GM19455 (cell line): ENCODE measurements around the gene STRN4.
"Not testable (repeated sequence)": the region's sequence is repeated elsewhere in the genome, so short reads cannot be mapped to it uniquely, and the experiment has no call there.

Experiments used
- ATAC-seq: cut with Tn5 transposase; IDR thresholded peaks from one replicate; pipeline ENCODE4 v1.9.1; 2021; ENCODE audit not compliant: unreplicated experiment

The STRN4 gene

DNA sequence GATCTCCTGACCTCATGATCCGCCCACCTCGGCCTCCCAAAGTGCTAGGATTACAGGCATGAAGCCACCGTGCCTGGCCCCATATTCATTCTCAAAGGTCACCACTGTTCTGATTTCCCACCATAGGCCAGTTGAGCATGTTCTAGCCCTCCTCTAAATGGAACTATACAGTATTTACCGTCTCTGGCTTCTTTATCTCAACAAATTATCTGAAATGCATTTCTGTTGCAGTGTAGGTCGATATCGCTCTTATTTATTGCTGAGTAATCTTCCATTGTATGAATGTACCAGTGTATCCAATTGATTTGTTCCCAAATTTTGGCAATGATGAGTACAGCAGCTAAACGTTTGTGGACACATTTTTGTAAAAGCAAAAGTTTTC is 26.8 kb upstream of the STRN4 start:
- ATAC-seq: no peak

DNA sequence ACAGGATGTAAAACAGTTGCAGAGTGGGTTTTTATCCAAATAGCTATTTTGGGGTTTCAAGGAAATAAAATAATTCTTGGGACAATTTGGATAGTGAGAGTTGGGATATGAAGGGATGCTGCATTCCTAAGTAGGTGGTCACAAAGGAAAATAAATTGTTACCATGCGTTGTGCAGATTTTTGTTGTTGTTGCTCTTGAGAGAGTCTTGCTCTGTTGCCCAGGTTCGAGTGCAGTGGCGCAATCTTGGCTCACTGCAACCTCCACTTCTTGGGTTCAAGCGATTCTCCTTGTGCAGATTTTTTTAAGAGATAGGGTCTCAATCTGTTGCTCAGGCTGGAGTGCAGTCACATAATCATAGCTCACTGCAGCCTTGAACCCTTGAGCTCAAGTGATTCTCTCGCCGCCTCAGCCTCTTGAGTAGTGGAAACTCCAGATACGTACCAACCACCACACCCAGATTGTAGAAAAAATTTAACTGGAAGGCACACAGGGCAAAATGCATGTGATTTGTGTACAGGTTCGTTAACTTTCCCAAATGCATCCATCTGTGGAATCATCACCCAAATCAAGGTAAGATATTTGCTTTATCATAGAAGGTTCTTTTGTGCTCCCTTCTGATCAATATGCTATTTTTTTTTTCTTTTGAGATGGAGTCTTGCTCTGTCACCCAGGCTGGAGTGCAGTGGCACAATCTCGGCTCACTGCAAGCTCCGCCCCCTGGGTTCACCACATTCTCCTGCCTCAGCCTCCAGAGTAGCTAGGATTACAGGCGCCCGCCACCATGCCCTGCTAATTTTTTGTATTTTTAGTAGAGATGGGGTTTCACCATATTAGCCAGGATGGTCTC is 26.1 kb upstream of the STRN4 start:
- no peak for ATAC-seq

DNA sequence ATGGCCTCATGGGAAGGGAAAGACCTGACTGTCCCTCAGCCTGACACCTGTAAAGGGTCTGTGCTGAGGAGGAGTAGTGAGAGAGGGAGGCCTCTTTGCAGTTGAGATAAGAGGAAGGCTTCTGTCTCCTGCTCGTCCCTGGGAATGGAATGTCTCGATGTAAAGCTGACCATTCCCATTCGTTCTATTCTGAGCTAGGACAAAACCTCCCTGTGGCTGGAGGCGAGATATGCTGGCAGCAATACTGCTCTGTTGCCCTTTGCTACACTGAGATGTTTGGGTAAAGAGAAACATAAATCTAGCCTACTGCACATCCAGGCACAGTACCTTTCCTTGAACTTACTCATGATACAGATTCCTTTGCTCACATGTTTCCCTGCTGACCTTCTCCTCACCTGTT is 22.5 kb upstream of the STRN4 start:
- not testable (repeated sequence) for ATAC-seq

DNA sequence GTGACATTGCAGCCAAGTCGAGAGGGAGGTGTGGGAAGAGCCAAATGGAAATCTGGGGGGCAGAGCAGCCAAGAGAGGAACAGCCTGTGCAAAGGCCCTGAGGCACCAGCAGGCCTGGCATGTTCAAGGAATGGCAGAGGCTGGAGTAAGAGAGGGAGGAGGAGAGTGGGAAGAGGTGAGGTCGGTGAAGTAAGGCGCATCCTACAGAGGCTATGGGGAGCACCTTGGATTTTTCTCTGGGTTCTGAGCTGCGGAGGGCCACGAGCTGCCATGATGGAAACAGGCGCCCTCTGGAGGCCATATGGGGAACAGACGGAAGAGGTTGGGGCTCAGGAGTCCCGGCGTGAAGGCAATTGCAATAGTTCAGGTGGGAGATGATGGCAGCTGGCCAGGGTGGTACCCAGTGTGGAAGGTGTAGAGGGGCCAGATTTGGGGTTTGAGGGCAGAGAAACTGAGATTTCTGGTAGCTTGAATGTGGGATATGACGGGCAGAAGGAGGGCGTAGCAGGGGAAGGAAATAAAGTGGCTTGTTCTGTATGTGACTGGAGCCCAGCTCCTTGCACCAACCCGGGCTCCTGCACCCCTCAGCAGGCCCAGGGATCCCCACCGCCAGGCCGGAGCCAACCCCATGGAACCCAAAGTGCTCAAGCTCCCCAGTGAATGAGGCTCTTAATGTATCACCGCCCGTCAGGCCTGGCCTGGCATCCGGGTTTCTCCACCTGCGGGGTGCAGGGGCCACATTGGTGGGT is 20.5 kb upstream of the STRN4 start:
- no peak for ATAC-seq

GRCh38 chr19:46764817-46765291 is 18.6 kb upstream of the STRN4 start:
- no peak for ATAC-seq

- no peak for ATAC-seq
Measured at GRCh38 chr19:46762245-46762890, 16.1 kb upstream of the STRN4 start.

- no peak for ATAC-seq
Measured at GRCh38 chr19:46761418-46761831, 15.2 kb upstream of the STRN4 start.

- ATAC-seq: not testable (repeated sequence)
Measured at GRCh38 chr19:46760897-46761296, 14.6 kb upstream of the STRN4 start.

DNA sequence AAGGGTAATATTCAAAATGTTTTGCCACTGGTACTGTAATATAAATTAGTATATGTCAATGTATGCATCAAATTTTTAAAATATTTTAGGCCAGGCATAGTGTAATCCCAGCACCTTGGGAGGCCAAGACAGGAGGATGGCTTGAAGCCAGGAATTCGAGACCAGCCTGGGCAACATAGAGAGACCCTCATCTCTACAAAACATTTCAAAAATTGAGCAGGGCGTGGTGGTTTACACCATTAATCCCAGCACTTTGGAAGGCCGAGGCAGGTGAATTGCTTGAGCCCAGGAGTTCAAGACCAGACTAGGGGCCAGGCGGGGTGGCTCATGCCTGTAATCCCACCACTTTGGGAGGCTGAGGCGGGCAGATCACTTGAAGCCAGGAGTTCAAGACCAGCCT is 14.1 kb upstream of the STRN4 start:
- ATAC-seq: no peak

DNA sequence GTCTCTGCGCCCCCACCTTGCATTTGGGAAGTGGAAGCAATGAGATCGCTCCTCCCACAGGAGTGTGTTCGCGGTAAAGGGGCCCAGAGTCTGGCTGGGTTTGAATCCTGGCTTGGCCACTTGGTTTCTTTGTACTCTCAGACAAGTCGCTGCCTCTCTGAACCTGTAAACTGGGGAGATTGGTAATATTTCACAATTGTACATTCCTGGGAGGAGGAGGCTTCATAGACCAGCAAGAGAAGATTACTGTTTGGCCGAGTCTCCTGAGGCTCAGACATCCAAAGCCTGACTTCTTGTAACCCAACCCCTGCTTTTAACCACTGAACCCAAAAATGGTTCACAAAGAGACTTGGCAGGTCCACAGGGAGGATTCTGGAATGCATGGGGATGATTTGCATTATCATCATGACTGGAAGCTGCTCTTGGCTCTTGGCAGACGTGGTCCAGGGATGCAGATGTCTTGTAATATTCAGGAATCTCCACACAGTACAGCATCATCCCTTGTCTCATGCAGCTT is 13.6 kb upstream of the STRN4 start:
- no peak for ATAC-seq

DNA sequence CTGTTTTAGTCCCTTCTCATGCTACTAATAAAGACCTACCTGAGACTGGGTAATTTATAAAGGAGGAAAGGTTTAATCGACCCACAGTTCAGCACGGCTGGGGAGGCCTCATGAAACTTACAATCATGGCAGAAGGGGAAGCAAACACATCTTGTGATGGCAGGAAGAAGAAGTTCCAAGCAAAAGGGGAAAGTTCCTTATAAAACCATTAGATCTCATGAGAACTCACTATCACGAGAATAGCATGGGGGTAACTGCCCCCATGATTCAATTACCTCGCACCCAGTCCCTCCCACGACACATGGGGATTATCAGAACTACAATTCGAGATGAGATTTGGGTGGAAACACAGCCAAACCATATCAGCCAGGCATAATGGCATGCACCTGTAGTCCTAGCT is 13.0 kb upstream of the STRN4 start:
- ATAC-seq: no peak

DNA sequence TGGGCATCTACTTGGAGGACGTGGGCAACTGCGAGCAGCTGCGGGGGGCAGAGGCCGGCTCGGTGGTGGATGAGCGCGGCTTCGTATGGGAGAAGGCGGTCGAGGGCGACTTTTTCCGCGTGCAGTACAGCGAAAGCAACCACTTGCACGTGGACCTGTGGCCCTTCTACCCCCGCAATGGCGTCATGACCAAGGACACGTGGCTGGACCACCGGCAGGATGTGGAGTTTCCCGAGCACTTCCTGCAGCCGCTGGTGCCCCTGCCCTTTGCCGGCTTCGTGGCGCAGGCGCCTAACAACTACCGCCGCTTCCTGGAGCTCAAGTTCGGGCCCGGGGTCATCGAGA is 10.3 kb upstream of the STRN4 start:
- no peak for ATAC-seq

DNA sequence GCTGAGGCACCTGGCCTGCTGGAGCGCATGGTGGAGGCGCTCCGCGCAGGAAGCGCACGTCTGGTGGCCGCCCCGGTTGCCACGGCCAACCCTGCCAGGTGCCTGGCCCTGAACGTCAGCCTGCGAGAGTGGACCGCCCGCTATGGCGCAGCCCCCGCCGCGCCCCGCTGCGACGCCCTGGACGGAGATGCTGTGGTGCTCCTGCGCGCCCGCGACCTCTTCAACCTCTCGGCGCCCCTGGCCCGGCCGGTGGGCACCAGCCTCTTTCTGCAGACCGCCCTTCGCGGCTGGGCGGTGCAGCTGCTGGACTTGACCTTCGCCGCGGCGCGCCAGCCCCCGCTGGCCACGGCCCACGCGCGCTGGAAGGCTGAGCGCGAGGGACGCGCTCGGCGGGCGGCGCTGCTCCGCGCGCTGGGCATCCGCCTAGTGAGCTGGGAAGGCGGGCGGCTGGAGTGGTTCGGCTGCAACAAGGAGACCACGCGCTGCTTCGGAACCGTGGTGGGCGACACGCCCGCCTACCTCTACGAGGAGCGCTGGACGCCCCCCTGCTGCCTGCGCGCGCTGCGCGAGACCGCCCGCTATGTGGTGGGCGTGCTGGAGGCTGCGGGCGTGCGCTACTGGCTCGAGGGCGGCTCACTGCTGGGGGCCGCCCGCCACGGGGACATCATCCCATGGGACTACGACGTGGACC is 9.7 kb upstream of the STRN4 start:
- ATAC-seq: no peak

DNA sequence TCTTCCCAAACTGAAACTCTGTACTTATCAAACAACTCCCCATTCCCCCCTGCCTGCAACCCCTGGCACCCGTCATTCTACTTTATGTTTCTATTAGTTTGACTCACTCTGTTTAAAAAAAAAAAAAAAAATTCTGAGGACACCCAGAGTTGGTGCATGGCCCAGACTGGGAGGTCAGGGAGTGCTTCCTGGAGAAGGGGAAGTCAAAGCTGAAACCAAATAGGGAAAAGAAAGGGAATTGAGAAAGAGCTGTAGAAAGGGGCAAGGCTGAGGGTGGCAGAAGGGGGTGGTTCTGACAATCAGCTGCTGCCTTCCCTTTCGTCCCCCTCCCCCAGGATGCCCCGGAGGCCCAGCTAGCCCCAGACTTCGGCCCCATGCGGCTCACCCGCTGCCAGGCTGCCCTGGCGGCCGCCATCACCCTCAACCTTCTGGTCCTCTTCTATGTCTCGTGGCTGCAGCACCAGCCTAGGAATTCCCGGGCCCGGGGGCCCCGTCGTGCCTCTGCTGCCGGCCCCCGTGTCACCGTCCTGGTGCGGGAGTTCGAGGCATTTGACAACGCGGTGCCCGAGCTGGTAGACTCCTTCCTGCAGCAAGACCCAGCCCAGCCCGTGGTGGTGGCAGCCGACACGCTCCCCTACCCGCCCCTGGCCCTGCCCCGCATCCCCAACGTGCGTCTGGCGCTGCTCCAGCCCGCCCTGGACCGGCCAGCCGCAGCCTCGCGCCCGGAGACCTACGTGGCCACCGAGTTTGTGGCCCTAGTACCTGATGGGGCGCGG is 9.0 kb upstream of the STRN4 start:
- no peak for ATAC-seq

- no peak for ATAC-seq
Measured at GRCh38 chr19:46753420-46754155, 7.3 kb upstream of the STRN4 start.

GRCh38 chr19:46748325-46749109 is 2.3 kb upstream of the STRN4 start:
- no peak for ATAC-seq

DNA sequence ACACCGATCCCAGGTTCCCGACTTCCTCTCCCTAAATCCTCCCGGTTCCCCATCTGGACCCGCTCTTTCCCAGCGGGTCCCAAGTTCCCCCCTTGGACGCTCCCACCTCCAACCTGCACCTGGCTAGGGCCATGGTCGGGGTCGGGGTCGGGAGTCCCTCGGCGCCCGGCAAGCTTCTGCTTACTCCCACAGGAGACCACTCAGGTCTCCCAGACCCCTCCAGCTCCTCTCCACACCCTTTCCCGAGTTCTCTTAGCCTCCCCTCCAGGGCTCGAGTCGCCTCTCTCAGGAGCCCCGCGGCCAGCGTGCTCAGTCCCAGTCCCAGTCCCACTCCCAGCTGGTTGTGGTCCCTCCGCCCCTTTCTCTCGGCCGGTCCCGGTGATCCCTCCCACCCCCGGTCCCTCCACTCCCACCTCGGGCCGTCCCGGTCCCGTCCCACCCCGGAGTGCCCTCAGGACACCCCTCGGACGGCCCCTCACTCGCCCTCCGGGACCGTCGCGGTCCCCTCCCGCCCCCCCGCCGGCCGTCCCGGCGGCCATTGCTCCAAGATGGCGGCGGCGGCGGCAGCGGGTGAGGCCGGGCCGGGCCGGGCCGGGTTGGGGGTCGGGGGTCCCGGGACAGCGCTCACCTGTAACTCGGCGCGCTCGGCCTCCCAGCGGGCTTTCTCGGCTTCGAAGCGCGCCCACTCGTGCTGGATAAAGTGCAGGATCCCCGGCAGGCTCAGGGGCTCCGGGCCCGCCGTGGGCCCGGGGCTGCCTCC is 549 bp downstream of the STRN4 start, which contains the start of gene FKRP:
Gene FKRP (plus strand): TSS at position 537 of the 760 bp plus-strand sequence. CDS start 9,394 bp downstream, outside the sequence.
- ATAC-seq: peak; percentile 51

DNA sequence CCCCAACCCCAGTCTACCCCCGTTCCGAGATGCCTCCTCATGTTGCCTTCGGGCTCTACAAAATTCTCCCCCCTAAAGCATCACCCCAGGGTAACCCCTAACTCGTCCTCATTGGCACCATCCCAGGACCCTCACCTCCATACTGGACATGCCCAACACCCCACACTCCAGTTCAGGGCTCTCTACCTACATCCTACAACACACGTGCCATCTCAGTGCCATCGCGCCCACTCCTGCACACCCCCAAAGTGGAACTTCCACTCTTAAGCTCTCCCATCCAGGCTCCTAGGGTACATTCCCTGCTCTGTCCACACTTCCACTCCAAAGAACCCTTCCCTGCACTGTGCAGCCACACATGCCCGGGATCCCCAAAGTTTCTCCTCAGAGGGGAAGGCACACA is 1.2 kb downstream of the STRN4 start:
- no peak for ATAC-seq
